Stimulated activated naive CD4-positive, alpha-beta T cell treated with Interleukin-2 at 50 U/mL for 16 hours (primary cell): ENCODE measurements around the gene CCDC136.

Experiments
- DNase-seq: peaks from one replicate; lab custom pipeline; 2025; lab: John Stamatoyannopoulos, UW

Gene CCDC136

GRCh38 chr7:128777156-128778123 is 14.3 kb upstream of the CCDC136 start:
- DNase-seq = no peak

GRCh38 chr7:128778946-128779345 is 12.8 kb upstream of the CCDC136 start:
- DNase-seq = no peak

GRCh38 chr7:128781126-128781525 is 10.6 kb upstream of the CCDC136 start:
- no peak for DNase-seq

- DNase-seq = no peak
Observed at GRCh38 chr7:128781851-128782250, 9.9 kb upstream of the CCDC136 start.

GRCh38 chr7:128783143-128783861 is 8.5 kb upstream of the CCDC136 start:
- no peak for DNase-seq

GRCh38 chr7:128785738-128786137 is 6.0 kb upstream of the CCDC136 start:
- DNase-seq = no peak

GRCh38 chr7:128788446-128789412 is 3.0 kb upstream of the CCDC136 start:
- DNase-seq = no peak

- no peak for DNase-seq
Observed at GRCh38 chr7:128790315-128791041, 1.3 kb upstream of the CCDC136 start.

GRCh38 chr7:128791972-128792327 is 182 bp downstream of the CCDC136 start:
- no peak for DNase-seq

- DNase-seq = no peak
Observed at GRCh38 chr7:128792471-128793180, 858 bp downstream of the CCDC136 start.

GRCh38 chr7:128793181-128793547 is 1.4 kb downstream of the CCDC136 start:
- no peak for DNase-seq

- no peak for DNase-seq
Observed at GRCh38 chr7:128794020-128794419, 2.3 kb downstream of the CCDC136 start.

GRCh38 chr7:128794436-128794835 is 2.7 kb downstream of the CCDC136 start:
- no peak for DNase-seq

- no peak for DNase-seq
Observed at GRCh38 chr7:128795129-128795528, 3.4 kb downstream of the CCDC136 start.

- DNase-seq = no peak
Observed at GRCh38 chr7:128796327-128796726, 4.6 kb downstream of the CCDC136 start.

- no peak for DNase-seq
Observed at GRCh38 chr7:128799451-128799850, 7.7 kb downstream of the CCDC136 start.

GRCh38 chr7:128800567-128800966 is 8.8 kb downstream of the CCDC136 start:
- no peak for DNase-seq

- no peak for DNase-seq
Observed at GRCh38 chr7:128801003-128801402, 9.2 kb downstream of the CCDC136 start.

- no peak for DNase-seq
Observed at GRCh38 chr7:128801667-128802418, 10.1 kb downstream of the CCDC136 start.

- no peak for DNase-seq
Observed at GRCh38 chr7:128804484-128804883, 12.7 kb downstream of the CCDC136 start.
